Activated T-helper 2 cell treated with anti-CD3 and anti-CD28 coated beads, Interferon-gamma antibody, Interleukin-2, Interleukin-4, amounts not matched to agents 10 μg/mL and 5 μg/mL and 100 μg/mL, durations not matched to agents 14 hours and 24 hours and 36 hours (primary cell): ENCODE measurements around the gene OTULINL. TPM values are rescaled to one million over a fixed set of nuclear protein-coding genes. Genes with fewer than 3 reads are reported as not detected.

Source experiments
- DNase-seq: peaks from one replicate; pipeline ENCODE4 v3.0.0; 2021; ENCODE audit warnings: low spot score
- H3K27ac Mint-ChIP-seq: one replicate; pipeline ENCODE4 v1.8.0; 2021; ENCODE audit warnings: mixed read lengths
- H3K27me3 Mint-ChIP-seq: one replicate; pipeline ENCODE4 v1.8.0; 2021; ENCODE audit warnings: low read depth, mixed read lengths
- H3K36me3 Mint-ChIP-seq: one replicate; pipeline ENCODE4 v1.8.0; 2021; ENCODE audit warnings: low read depth, mixed read lengths
- H3K4me1 Mint-ChIP-seq: one replicate; pipeline ENCODE4 v1.8.0; 2021; ENCODE audit warnings: low read depth, mixed read lengths
- H3K4me3 Mint-ChIP-seq: one replicate; pipeline ENCODE4 v1.8.0; 2021; ENCODE audit warnings: low read depth, mild to moderate bottlenecking, moderate library complexity, mixed read lengths
- H3K9me3 Mint-ChIP-seq: one replicate; pipeline ENCODE4 v1.8.0; 2021; ENCODE audit warnings: mixed read lengths
- intact Hi-C: fragments of 100-400 bp; cut with micrococcal nuclease; formaldehyde crosslinking; loops from one replicate; pipeline ENCODE4 v1.15.1; 2023
- total RNA-seq: library from RNA; stranded (reverse); gene quantifications from 2 replicates; pipeline ENCODE4 v1.2.3, GENCODE V29; 2022

The OTULINL gene
- total RNA-seq, 1 donor from 2014 or later, result 20.9 TPM

DNA sequence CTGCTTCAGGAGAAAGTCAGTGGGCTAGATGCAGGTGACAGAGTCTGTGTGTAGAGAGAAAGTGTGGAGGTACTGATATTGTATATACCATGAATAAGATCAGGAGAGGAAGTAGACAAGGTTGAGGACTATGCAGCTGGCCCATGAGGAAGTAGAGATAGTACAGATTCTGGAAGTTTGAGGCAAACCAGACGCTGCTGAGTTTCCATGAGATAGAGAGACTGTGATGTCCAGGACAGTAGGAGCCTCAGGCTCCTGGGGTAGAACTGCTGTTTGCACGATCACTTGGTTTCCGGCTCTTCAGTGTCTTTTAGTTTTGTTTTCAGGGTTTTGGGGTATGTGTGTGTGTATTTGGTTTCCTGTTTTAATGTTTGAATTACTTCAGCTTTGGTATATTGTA, 13.6 kb downstream of the OTULINL start:
- Mint-ChIP-seq H3K4me1 (peaks cover 83% of the 10 kb centered on the region), H3K36me3 (peaks cover 31% of the 10 kb centered on the region), H3K27ac (peak overlapping the region; percentile 93), H3K9me3 (no peaks in the 10 kb centered on the region), H3K4me3 (peak overlapping the region; percentile 68), H3K27me3 (no peaks in the 10 kb centered on the region)
- DNase-seq, result peak; percentile 66
- intact Hi-C loops, result loop anchor here (1.0 to 5.0 kb wide), 8 partner anchors 69 to 397 kb away; partner anchors contain the start of genes ANKH and OTULIN

DNA sequence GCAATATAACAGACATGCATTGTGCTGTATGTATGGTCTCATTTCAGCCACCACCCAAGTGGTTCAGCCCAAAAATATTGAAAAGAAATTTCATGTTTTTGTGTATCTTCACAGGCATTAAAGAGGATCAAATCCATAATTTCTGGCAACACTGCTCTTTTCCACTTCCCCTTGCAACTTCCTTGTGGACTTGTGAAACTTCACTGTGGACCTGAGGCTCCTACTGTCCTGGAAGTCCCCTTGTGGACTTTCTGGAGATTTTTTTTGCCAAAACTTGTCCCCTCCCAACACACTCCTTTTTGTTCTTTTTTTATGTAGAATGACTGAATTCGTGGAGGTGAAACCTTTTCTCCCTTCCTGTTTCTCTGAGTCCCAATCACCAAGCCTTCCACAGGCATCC, 14.3 kb downstream of the OTULINL start:
- peaks cover 79% of the 10 kb centered on the region for H3K4me1 Mint-ChIP-seq
- H3K9me3 Mint-ChIP-seq, result no peaks in the 10 kb centered on the region
- no peak for DNase-seq
- H3K27ac Mint-ChIP-seq, result peak overlapping the region; percentile 93
- peaks cover 37% of the 10 kb centered on the region for H3K36me3 Mint-ChIP-seq
- intact Hi-C loops, result loop anchor here (1.0 to 5.0 kb wide), 8 partner anchors 68 to 396 kb away; partner anchors contain the start of genes ANKH and OTULIN
- peak overlapping the region; percentile 54 for H3K4me3 Mint-ChIP-seq
- H3K27me3 Mint-ChIP-seq, result no peaks in the 10 kb centered on the region

DNA sequence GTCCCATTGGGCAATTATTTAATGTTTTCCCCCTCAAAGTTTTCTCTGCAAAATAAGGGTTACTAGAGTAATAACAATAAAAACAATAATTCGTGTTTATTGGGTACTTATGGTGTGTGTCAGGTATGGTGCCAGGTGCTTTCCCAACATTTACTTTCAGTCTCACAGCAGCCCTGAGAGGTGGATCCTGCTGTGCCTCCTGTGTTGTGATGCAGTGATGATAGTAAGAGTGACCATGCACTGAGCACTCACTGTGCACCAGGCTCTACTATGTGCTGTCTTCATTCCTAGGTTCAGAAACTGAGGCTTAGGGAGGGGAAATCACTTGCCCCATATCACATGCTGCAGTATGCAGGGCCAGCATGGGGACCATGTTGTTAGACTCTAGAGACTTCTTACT, 15.5 kb downstream of the OTULINL start:
- DNase-seq, result no peak
- Mint-ChIP-seq H3K9me3 (no peaks in the 10 kb centered on the region), H3K36me3 (peaks cover 43% of the 10 kb centered on the region), H3K4me3 (no peak overlapping the region), H3K27ac (peak overlapping the region; percentile 43), H3K27me3 (no peaks in the 10 kb centered on the region), H3K4me1 (peaks cover 67% of the 10 kb centered on the region)
- intact Hi-C loops, result loop anchor here (5.0 kb wide), 2 partner anchors 210 to 230 kb away; no protein-coding TSS in a partner anchor

DNA sequence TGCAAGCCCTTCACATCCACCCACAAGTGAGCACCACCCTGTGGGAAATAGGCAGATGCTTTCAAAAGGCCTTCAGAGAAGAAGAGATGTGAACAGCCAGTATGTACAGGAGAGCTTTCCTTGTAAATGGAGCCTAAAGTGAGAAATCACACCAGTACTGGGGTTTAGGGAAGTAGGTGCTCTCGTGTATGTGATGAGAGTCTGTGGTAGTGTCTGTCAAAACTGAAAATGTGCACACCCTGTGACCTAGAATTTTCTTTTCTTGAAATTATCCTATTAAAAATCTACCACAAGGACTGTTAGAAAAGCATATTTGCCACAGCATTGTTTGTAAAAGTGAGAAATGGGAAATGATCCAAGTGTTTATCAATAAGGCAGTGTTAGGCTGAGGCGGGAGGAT, 16.6 kb downstream of the OTULINL start:
- intact Hi-C loops, result loop anchor here (5.0 kb wide), 2 partner anchors 209 to 231 kb away; no protein-coding TSS in a partner anchor
- H3K36me3 Mint-ChIP-seq, result peaks cover 53% of the 10 kb centered on the region
- DNase-seq, result no peak
- H3K4me1 Mint-ChIP-seq, result peaks cover 63% of the 10 kb centered on the region
- H3K4me3 Mint-ChIP-seq, result no peak overlapping the region
- H3K27ac Mint-ChIP-seq, result peak overlapping the region; percentile 61
- H3K9me3 Mint-ChIP-seq, result no peaks in the 10 kb centered on the region
- H3K27me3 Mint-ChIP-seq, result no peaks in the 10 kb centered on the region

DNA sequence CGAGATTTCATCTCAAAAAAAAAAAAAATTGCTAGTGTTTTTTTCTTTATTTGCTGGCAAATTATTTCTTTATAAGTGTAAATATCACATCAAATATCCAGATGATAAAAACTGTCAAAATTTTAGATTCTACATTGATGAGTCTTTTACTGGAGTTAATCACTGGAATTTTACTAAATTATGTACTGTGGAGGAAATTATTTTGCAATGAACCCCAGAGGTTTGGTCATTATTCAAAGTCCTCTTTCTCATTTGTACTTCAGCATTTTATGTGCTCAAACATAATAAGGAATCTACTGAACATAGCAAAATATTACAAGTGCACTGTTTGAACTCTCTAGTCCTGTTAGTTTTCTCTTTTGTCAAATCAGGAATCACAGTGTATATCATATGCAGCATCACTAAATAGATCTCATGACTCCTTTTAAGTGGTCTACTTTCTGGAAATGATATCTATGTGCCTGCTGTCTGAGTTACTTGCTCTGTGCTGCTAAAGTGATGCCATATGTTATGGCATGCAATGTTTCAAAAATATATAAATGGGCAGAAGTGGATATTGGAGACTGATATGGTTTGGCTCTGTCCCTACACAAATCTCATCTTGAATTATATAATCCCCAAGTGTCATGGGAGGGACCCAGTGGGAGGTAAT, 18.0 kb downstream of the OTULINL start:
- Mint-ChIP-seq H3K4me1 (peaks cover 50% of the 10 kb centered on the region), H3K4me3 (no peak overlapping the region), H3K9me3 (no peaks in the 10 kb centered on the region), H3K27me3 (no peaks in the 10 kb centered on the region), H3K36me3 (peaks cover 64% of the 10 kb centered on the region), H3K27ac (no peak overlapping the region)
- no peak for DNase-seq
- intact Hi-C loops, result loop anchor here (5.0 kb wide), 2 partner anchors 208 to 232 kb away; no protein-coding TSS in a partner anchor

DNA sequence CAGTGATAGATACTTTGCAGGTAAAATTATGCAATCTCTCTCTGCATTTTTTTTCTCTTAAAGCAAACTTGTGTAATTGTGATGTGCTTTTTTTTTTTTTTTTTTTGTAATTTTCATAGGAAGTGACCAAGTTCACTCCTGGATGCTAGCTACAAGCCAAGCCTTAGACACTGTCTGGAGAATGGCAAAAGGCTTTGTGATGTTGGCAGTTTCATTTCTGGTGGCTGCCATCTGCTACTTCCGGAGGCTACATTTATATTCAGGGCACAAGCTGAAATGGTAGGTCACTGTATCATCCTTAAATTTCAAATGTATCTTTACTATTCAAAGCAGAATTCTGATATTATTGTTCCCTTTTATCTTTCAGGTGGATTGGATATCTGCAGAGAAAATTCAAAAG, 19.3 kb downstream of the OTULINL start:
- Mint-ChIP-seq H3K27ac (no peak overlapping the region), H3K9me3 (no peaks in the 10 kb centered on the region), H3K27me3 (no peaks in the 10 kb centered on the region), H3K36me3 (peaks cover 75% of the 10 kb centered on the region), H3K4me1 (peaks cover 46% of the 10 kb centered on the region), H3K4me3 (no peak overlapping the region)
- DNase-seq, result no peak
- intact Hi-C loops, result no loop called here

DNA sequence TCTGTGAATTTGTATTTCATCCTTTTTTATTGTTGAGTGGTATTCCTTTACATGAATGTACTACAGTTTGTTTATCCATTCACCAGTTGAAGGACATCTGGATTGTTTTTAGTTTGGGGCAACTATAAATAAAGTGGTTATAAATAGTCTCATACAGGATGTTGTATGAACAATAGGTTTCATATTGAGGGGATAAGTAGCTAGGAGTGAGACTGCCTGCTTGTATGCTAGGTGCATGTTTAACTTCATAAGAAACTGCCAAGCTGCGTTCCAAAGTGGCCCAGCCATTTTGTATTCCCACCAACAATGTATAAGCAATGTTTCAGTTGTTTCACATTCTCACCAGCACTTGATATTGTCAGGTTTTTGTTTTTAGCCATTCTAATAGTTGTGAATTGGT, 21.5 kb downstream of the OTULINL start:
- DNase-seq, result no peak
- Mint-ChIP-seq H3K27me3 (no peaks in the 10 kb centered on the region), H3K27ac (peak overlapping the region; percentile 30), H3K4me3 (no peak overlapping the region), H3K4me1 (peaks cover 33% of the 10 kb centered on the region), H3K36me3 (peaks cover 75% of the 10 kb centered on the region), H3K9me3 (no peaks in the 10 kb centered on the region)
- intact Hi-C loops, result no loop called here

DNA sequence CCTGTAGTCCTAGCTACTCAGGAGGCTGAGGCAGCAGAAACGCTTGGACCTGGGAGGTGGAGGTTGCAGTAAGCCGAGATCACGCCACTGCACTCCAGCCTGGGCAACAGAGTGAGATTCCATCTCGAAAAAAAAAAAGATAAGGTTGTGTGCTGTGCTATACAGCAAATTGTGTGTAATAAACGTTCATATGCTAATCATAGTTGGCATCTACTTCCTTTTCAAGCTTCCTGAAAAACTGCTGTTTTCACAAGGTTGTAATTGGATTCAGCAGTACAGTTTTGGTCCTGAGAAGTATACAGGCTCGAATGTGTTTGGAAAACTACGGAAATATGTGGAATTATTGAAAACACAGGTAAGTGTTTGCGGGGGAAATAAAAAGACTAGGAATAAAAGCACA, 25.5 kb downstream of the OTULINL start:
- Mint-ChIP-seq H3K4me1 (peaks cover 20% of the 10 kb centered on the region), H3K27ac (no peak overlapping the region), H3K4me3 (no peak overlapping the region), H3K27me3 (no peaks in the 10 kb centered on the region), H3K9me3 (no peaks in the 10 kb centered on the region), H3K36me3 (peaks cover 81% of the 10 kb centered on the region)
- intact Hi-C loops, result no loop called here
- no peak for DNase-seq

DNA sequence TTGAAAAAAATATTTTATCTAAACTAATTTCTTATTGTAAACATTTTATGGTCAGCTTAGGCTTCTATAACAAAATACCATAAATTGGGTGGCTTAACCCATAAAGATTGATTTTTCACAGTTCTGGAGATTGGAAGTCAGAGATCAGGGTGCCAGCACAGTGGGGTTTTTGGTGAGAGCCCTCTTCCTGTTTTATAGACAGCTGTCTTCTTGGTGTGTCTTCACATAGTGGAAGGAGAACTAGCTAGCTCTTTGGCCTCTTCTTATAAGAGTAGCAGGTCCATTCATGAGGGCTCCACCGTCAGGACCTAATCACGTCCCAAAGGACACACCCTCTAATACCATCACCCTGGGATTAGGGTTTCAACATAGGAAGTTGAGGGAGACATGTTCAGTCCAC, 26.6 kb downstream of the OTULINL start:
- no peak for DNase-seq
- Mint-ChIP-seq H3K27me3 (no peaks in the 10 kb centered on the region), H3K4me3 (no peak overlapping the region), H3K9me3 (no peaks in the 10 kb centered on the region), H3K36me3 (peaks cover 73% of the 10 kb centered on the region), H3K4me1 (peaks cover 14% of the 10 kb centered on the region), H3K27ac (no peak overlapping the region)
- intact Hi-C loops, result no loop called here

DNA sequence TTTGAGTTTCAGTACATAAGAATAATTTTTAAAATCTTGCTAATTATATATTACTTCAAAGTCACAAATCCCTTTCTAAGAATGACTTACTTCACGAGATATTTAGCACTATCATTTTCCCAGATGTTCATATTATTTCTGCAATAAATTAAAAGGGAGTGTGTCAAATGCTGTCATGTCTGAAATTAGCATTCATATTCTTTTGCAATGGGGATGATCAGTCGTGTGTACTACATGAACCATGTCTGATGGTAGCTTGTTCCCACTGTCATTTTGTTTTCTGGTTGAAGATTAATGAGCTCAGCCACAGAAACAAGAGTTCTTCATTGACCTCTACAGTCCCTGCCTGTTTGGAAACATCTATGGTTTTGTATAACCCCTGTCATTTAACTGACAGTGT, 30.1 kb downstream of the OTULINL start:
- DNase-seq, result no peak
- intact Hi-C loops, result no loop called here
- H3K4me1 Mint-ChIP-seq, result peaks cover 3% of the 10 kb centered on the region
- no peak overlapping the region for H3K27ac Mint-ChIP-seq
- H3K4me3 Mint-ChIP-seq, result no peak overlapping the region
- peaks cover 68% of the 10 kb centered on the region for H3K36me3 Mint-ChIP-seq
- no peaks in the 10 kb centered on the region for H3K9me3 Mint-ChIP-seq
- H3K27me3 Mint-ChIP-seq, result no peaks in the 10 kb centered on the region

DNA sequence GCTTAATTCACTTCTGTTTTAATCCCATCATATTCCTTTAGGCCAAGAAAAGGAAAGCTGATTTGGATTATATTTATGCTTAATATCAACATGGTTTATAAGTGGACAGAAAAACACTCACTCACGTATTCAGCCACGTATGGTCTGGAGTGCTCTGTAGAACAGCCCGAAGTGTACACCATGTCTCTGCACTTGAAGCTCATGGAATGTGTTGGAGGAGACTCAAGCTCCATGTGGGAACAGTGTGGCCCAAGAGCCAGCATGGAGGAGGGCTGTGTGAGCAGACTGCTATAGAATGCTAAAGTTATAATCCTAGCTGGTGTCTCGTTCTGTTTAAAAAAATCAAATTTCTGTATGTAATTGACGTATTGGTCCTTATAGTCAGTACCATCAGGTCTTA, 32.9 kb downstream of the OTULINL start:
- Mint-ChIP-seq H3K27me3 (no peaks in the 10 kb centered on the region), H3K27ac (no peak overlapping the region), H3K4me3 (no peak overlapping the region), H3K36me3 (peaks cover 70% of the 10 kb centered on the region), H3K9me3 (no peaks in the 10 kb centered on the region), H3K4me1 (no peaks in the 10 kb centered on the region)
- DNase-seq, result no peak
- intact Hi-C loops, result no loop called here

DNA sequence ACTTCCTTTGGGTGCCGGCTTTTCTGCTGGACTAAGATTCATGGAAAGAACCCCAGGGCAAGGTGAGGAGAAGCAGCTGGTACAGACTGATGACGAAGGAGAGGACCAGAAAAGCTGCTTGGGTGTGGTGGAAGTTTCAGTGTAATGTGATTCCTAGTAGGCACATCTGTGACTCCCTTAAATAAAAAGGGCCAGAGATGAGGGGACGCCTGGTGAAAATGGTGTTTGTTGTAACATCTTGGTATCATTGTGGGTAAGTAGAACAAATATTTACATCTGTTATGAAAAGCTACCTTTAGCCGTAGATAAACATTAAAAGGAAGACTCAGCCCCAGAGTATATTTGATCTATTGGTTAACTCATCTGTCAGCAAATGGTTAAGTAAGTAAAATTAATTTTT, 33.8 kb downstream of the OTULINL start:
- intact Hi-C loops, result no loop called here
- Mint-ChIP-seq H3K27me3 (no peaks in the 10 kb centered on the region), H3K4me1 (no peaks in the 10 kb centered on the region), H3K27ac (no peak overlapping the region), H3K36me3 (peaks cover 69% of the 10 kb centered on the region), H3K9me3 (no peaks in the 10 kb centered on the region), H3K4me3 (no peak overlapping the region)
- DNase-seq, result no peak

DNA sequence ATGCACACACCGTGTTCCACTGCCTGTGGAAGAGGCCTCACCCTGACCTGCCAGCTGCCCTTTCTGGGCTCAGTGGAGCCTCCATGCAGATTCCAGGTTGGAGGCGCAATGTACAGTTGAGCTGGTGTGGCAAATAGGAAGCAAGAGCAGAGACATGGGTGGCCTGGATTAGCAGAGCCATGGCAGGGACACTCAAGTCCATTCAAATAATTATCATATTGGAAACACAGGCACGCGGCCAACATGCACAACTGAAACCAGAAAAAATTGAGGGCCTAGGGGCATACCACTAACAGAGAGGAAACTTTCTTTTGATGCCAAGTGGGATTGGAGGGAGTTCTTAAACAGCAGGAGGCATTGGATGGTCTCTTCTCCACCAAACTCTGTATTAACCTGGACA, 35.8 kb downstream of the OTULINL start:
- Mint-ChIP-seq H3K9me3 (peaks cover 9% of the 10 kb centered on the region), H3K27me3 (no peaks in the 10 kb centered on the region), H3K36me3 (peaks cover 66% of the 10 kb centered on the region), H3K27ac (no peak overlapping the region), H3K4me3 (no peak overlapping the region), H3K4me1 (no peaks in the 10 kb centered on the region)
- intact Hi-C loops, result no loop called here
- DNase-seq, result no peak
